Small intestine (tissue), 7 donors: ENCODE results near the gene TBC1D19. TPM values are rescaled to one million over a fixed set of nuclear protein-coding genes. Genes with fewer than 3 reads are reported as not detected.

Experiments used
- DNase-seq, 2 donors: peaks; one replicate each; pipeline versions ENCODE4 v3.0.0 to v3.0.0-alpha.2; 2013
- FAIRE-seq: peaks from 2 replicates; lab custom pipeline; 2012; peaks lifted over from hg19 to GRCh38; lab: Jason Lieb, UNC
- H3K27ac ChIP-seq, 3 donors: one replicate each; pipeline ENCODE4 v1.5.1; 2013; ENCODE audit warnings: low read length in 2 of 3, mild to moderate bottlenecking in 2 of 3, control low read depth in 1 of 3, inconsistent platforms in 1 of 3, low read depth in 1 of 3, moderate library complexity in 1 of 3
- H3K27me3 ChIP-seq, 3 donors: one replicate each; pipeline ENCODE4 v1.6.1; 2013; ENCODE audit warnings: low read length in 3 of 3, inconsistent platforms in 1 of 3; ENCODE audit not compliant: control insufficient read depth in 3 of 3, insufficient read depth in 3 of 3
- H3K36me3 ChIP-seq, 3 donors: one replicate each; pipeline ENCODE4 v1.6.1; 2013; ENCODE audit warnings: low read length in 3 of 3, inconsistent platforms in 1 of 3, low read depth in 1 of 3, mild to moderate bottlenecking in 1 of 3, moderate library complexity in 1 of 3; ENCODE audit not compliant: control insufficient read depth in 3 of 3, insufficient read depth in 2 of 3
- H3K4me1 ChIP-seq, 3 donors: one replicate each; pipeline ENCODE4 v1.6.1; 2013; ENCODE audit warnings: low read length in 2 of 3, inconsistent platforms in 1 of 3, low read depth in 1 of 3, mild to moderate bottlenecking in 1 of 3, moderate library complexity in 1 of 3; ENCODE audit not compliant: control insufficient read depth in 3 of 3, insufficient read depth in 2 of 3
- H3K4me3 ChIP-seq, 3 donors: one replicate each; pipeline ENCODE4 v1.5.1; 2013; ENCODE audit warnings: low read length in 3 of 3, control low read depth in 1 of 3, inconsistent platforms in 1 of 3, low read depth in 1 of 3, mild to moderate bottlenecking in 1 of 3, moderate library complexity in 1 of 3
- H3K9me3 ChIP-seq, 2 donors: one replicate each; pipeline ENCODE4 v1.6.1; 2013; ENCODE audit warnings: low read depth in 1 of 2, low read length in 1 of 2; ENCODE audit not compliant: control insufficient read depth in 2 of 2, insufficient read depth in 1 of 2
- WGBS, 3 donors: extraction: QIAGEN DNeasy Blood & Tissue Kit; methylation state at CpG; one replicate each; pipeline ENCODE4 v1.1.7; 2013; 5-methylcytosine and 5-hydroxymethylcytosine counted together
- polyA plus RNA-seq, 4 donors: library from polyadenylated mRNA; stranded (reverse) in 3 of 4; unstranded in 1 of 4; fragments of 200-250 nt in 3 of 4; fragments of 120-200 nt in 1 of 4; gene quantifications; one replicate each; pipeline versions ENCODE4 v1.2.1 to v1.2.3, GENCODE V29; 2013
- donor health status: healthy with polysubstance abuse.
- donor health status: control.
- donor health status: control.
- donor health status: Bipolar disorder and iron deficiency.
- donor health status: healthy.

TBC1D19 gene
- polyA plus RNA-seq, 4 donors, result 1.1 to 7.4 (median 2.1) TPM; not detected in 1

DNA sequence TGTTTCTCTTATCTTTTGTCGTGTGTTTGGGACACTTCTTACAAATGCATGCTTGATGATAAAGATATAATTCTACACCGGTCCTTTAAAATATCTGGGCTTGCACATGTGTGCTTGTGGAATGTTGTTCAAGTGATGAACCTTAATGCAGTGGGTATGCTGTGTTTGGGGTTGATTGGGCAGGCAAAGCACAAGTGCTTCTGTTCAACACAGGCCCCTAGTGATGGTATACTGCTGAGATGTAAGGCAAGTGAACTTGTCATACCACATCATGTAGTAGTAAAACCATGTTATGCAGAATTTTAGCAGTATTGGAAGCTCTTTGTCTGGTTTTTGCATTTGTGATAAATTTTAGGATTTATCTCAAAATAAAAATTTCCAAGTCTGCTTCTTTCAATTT lies 23.9 kb downstream of the TBC1D19 start:
- Histone ChIP-seq H3K4me3 (no peak overlapping the region), H3K27ac (no peak overlapping the region), H3K4me1 (no peaks in the 10 kb centered on the region), H3K27me3 (no peaks in the 10 kb centered on the region), H3K9me3 (no peaks in the 10 kb centered on the region), H3K36me3 (no peaks in the 10 kb centered on the region)
- DNase-seq (no peak), FAIRE-seq (no peak)
- 67 to 76% (median 69%) methylated on average over 2 of the region's 2 CpGs for WGBS, 3 donors

DNA sequence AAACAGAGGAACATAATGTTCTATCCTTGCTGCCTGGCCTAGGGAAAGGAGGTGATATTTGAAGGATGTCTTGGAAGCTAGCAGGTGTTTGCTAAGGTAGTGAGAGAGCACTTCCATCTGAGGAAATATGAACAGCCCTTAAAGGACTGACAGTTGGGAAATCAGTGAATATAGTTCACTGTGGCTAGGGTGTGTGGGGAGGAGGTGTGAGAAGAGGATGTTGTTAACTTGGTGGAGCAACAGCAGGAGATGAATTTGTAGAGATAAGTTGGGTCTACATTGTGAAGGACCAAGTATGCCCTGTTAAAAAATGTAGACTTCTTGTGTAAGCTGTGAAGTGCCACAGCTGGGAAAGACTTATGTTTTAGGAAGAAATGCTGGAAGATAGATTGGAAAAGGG lies 25.5 kb downstream of the TBC1D19 start:
- H3K4me1 ChIP-seq, result no peaks in the 10 kb centered on the region
- DNase-seq, result no peak
- H3K36me3 ChIP-seq, result no peaks in the 10 kb centered on the region
- H3K9me3 ChIP-seq, result no peaks in the 10 kb centered on the region
- H3K27me3 ChIP-seq, result no peaks in the 10 kb centered on the region
- H3K27ac ChIP-seq, result no peak overlapping the region
- no peak for FAIRE-seq
- no peak overlapping the region for H3K4me3 ChIP-seq

DNA sequence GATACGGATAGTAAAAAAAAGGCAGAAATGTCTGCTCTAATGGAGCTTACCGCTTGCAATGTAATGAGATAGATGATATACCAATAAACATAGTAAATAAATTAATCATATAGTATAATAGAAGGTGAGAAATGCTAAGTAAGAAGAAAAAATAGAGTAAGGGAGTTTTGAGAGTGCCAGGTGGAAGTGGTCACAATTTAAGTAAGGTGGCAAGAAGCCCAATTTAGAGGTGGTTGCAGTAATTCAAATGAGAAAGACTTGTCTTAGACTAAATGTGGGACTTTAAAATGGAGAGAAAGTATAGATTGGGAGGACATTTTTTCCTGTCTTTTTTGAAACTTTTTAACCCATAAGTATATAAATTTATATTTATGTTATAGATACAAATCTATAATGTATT lies 26.0 kb downstream of the TBC1D19 start:
- 96 to 97% (median 96%) methylated on average over 2 of the region's 2 CpGs for WGBS, 3 donors
- FAIRE-seq (no peak), DNase-seq (no peak)
- no peaks in the 10 kb centered on the region for H3K9me3 ChIP-seq
- H3K36me3 ChIP-seq, result peaks cover 0 to 3% (median 0%) of the 10 kb centered on the region in 3 donors
- H3K27ac ChIP-seq, result no peak overlapping the region
- H3K4me1 ChIP-seq, result no peaks in the 10 kb centered on the region
- H3K27me3 ChIP-seq, result no peaks in the 10 kb centered on the region
- H3K4me3 ChIP-seq, result no peak overlapping the region

- Histone ChIP-seq H3K4me3 (no peak overlapping the region), H3K9me3 (no peaks in the 10 kb centered on the region), H3K4me1 (no peaks in the 10 kb centered on the region), H3K36me3 (peaks cover 0 to 3% (median 0%) of the 10 kb centered on the region in 3 donors), H3K27me3 (no peaks in the 10 kb centered on the region), H3K27ac (no peak overlapping the region)
- no peak for FAIRE-seq
- DNase-seq, result no peak
These were observed 27.5 kb downstream of the TBC1D19 start for GRCh38 chr4:26611372-26611771.

GRCh38 chr4:26611885-26612284 lies 28.0 kb downstream of the TBC1D19 start:
- Histone ChIP-seq H3K27me3 (no peaks in the 10 kb centered on the region), H3K36me3 (peaks cover 0 to 3% (median 0%) of the 10 kb centered on the region in 3 donors), H3K4me3 (no peak overlapping the region), H3K27ac (no peak overlapping the region), H3K4me1 (no peaks in the 10 kb centered on the region), H3K9me3 (no peaks in the 10 kb centered on the region)
- 45 to 64% (median 61%) methylated on average over 1 of the region's 1 CpG for WGBS, 3 donors
- no peak for DNase-seq
- FAIRE-seq, result no peak

GRCh38 chr4:26613237-26613636 lies 29.4 kb downstream of the TBC1D19 start:
- H3K9me3 ChIP-seq, result no peaks in the 10 kb centered on the region
- no peak overlapping the region for H3K27ac ChIP-seq
- DNase-seq, result no peak
- no peak overlapping the region for H3K4me3 ChIP-seq
- FAIRE-seq, result no peak
- peaks cover 0 to 3% (median 0%) of the 10 kb centered on the region in 3 donors for H3K36me3 ChIP-seq
- H3K4me1 ChIP-seq, result no peaks in the 10 kb centered on the region
- WGBS, 3 donors, result 63 to 87% (median 83%) methylated on average over 1 of the region's 1 CpG
- H3K27me3 ChIP-seq, result no peaks in the 10 kb centered on the region

DNA sequence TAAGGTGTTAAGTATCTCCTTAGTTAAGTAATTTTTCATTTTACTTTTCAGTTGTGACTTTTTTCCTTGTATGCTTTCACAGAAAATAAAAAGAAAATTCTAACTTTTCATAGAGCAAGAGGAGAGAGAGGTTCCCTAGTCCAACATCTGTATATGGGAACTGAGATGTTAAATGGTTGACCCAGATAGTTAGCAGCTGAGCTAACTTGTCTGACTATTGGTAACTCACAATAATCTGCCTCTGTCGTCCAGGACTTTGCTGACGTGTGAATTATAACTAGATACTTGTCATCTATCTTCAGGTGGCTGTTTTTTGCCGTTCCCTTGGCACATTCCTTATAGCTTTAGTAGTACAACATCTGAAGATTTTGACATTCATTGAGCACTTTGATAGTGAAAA lies 29.9 kb downstream of the TBC1D19 start:
- FAIRE-seq (no peak), DNase-seq (no peak)
- Histone ChIP-seq H3K4me3 (no peak overlapping the region), H3K4me1 (no peaks in the 10 kb centered on the region), H3K9me3 (no peaks in the 10 kb centered on the region), H3K27ac (no peak overlapping the region), H3K27me3 (no peaks in the 10 kb centered on the region), H3K36me3 (peaks cover 0 to 3% (median 0%) of the 10 kb centered on the region in 3 donors)
- 93 to 94% (median 93%) methylated on average over 3 of the region's 3 CpGs for WGBS, 3 donors

DNA sequence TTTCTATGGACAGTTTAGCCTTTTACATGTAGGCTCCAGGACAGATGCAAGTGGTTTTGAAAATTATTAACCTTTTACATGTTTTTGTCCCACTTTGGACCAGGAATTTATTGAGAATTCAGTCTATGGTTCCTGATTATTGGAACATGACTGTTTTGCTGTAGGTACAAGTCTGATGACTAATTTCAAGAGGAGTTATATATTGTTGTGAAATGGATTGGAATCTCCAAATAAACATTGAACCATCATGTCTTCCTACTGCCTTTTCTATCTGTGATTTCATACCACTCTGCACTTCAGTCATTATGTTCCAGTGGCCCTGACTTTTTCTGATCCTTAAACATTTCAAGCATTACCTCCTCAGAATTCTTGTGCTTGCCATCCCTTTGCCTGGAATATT lies 35.9 kb downstream of the TBC1D19 start:
- no peaks in the 10 kb centered on the region for H3K9me3 ChIP-seq
- FAIRE-seq, result no peak
- no peaks in the 10 kb centered on the region for H3K4me1 ChIP-seq
- no peak overlapping the region for H3K27ac ChIP-seq
- peaks cover 0 to 3% (median 0%) of the 10 kb centered on the region in 3 donors for H3K36me3 ChIP-seq
- H3K4me3 ChIP-seq, result no peak overlapping the region
- DNase-seq, result no peak
- H3K27me3 ChIP-seq, result no peaks in the 10 kb centered on the region

- WGBS, 3 donors, result 82 to 95% (median 93%) methylated on average over 3 of the region's 3 CpGs
These were observed 37.5 kb downstream of the TBC1D19 start for GRCh38 chr4:26621366-26621765.

More at GRCh38 chr4:26621366-26621765, 37.5 kb downstream of the TBC1D19 start:
- Histone ChIP-seq H3K27me3 (no peaks in the 10 kb centered on the region), H3K4me1 (no peaks in the 10 kb centered on the region), H3K9me3 (no peaks in the 10 kb centered on the region), H3K36me3 (peaks cover 0 to 3% (median 0%) of the 10 kb centered on the region in 3 donors), H3K4me3 (no peak overlapping the region), H3K27ac (no peak overlapping the region)
- DNase-seq (no peak), FAIRE-seq (no peak)
